Measurements from ENCODE around the gene HTT.
"Not testable (repeated sequence)": the region's sequence is repeated elsewhere in the genome, so short reads cannot be mapped to it uniquely, and the experiment has no call there.

Gene HTT

DNA sequence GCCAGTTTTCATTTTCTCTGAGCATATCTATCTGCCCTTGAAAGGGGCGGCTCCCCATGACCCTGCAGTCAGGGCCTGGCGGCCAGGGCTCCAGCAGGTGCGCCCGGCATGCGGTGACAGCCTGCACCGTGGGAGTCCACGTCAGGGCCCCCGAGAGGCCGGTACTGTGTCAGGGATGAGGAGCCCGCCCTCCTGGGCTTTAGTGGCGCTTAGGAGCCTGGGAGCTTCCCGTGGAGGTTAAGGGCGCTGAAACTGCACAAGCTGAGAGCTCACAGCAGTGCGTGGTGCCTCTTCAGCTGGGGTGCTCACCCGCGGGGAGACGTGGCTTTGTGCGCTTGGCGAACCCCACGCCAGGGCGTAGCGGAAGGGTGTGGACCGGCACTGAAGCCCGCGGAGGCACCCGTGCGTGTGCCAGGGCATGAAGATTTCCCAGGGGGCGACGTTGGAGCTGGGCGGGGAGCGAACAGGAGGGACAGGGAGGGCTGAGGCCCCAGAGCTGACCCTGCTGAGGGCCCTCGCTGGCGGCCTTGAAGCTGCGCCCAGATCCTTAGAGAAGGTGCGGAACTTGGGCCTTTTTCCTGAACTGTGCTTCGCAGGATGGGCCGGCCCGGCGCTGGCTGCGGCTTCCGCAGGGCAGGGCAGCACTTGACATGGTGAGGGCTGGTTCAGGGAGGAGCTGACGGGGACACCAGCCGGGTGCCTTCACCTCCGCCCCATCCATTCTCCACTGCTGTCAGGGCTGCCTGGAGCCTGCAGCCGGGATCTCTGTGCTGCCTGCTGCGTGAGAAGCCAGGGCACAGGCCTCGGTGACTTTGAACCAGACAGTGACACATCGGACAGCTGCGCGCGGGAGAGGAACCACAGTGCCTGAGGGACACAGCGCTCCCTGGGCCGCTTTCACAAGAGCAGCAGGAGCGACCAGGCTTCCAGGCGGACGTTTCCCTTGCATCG is 33.0 kb upstream of the HTT start:
- Mint-ChIP-seq H3K27ac (peak overlapping the region; percentile 19 to 91), H3K4me3 (peak overlapping the region; percentile 82 to 90)

DNA sequence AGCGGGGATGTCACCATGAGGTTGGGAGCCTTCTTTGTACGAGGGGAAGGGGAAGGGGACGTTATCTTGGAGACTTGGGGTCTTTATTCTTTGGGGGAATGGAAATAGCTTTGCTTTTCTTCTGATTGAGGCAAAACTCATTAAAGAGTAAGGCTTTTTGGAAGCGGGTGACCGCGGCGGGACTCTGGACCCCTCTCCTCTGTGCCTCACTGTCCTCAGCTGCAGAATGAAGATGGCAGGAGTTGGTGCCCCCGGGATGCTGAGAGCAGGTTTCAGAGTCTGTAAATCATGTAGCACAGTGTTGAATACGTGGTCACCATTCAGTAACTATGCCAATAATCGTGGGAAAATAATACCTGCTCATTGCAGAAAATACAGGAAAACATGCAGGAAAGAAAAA is 32.3 kb upstream of the HTT start:
- no peak for ATAC-seq
- peaks cover 31% of the 10 kb centered on the region for H3K27me3 Mint-ChIP-seq
- peaks cover 68% of the 10 kb centered on the region for H3K4me1 Mint-ChIP-seq
- peak overlapping the region; percentile 82 to 90 for H3K4me3 Mint-ChIP-seq
- H3K27ac Mint-ChIP-seq: peak overlapping the region in 1 of 2 donors; percentile 80
- H3K9me3 Mint-ChIP-seq: peaks cover 7 to 8% of the 10 kb centered on the region in 2 donors
- no peak for DNase-seq

More for the DNA sequence above, 33.0 kb upstream of the HTT start:
- Mint-ChIP-seq H3K27me3 (peaks cover 31% of the 10 kb centered on the region), H3K4me1 (peaks cover 70% of the 10 kb centered on the region), H3K9me3 (peaks cover 7 to 8% of the 10 kb centered on the region in 2 donors)
- peak; percentile 53 for ATAC-seq
- DNase-seq: peak; percentile 30 to 41

DNA sequence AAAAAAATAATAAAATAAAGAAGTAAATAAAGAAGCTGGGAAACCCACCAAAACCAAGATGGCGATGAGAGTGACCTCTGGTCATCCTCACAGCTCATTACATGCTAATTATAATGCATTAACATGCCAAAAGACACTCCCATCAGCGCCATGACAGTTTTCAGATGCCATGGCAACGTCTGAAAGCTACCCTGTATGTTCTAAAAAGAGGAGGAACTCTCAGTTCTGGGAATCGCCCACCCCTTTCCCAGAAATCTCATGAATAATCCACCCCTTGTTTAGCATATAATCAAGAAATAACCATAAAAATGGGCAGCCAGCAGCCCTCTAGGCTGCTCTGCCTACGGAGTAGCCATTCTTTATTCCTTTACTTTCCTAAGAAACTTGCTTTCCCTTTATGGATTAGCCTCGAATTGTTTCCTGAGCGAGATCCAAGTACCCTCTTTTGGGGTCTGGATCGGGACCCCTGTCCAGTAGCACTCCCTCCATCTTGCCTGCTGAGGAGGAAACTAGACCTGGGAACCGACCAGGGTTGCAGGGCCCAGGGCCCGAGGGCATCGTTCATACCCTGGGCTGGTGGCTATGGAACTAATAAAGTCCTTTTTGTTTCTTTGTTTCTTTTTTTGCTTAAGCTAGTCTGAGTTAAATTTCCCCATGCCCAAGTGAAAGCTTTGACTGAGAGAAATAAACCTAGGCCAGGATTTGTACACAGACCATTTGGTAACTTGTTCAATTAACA is 31.0 kb upstream of the HTT start:
- DNase-seq (no peak), ATAC-seq (no peak)
- peaks cover 68% of the 10 kb centered on the region for H3K4me1 Mint-ChIP-seq
- peaks cover 30% of the 10 kb centered on the region for H3K27me3 Mint-ChIP-seq
- H3K27ac Mint-ChIP-seq: no peak overlapping the region
- no peak overlapping the region for H3K4me3 Mint-ChIP-seq
- H3K9me3 Mint-ChIP-seq: peaks cover 7 to 8% of the 10 kb centered on the region in 2 donors

DNA sequence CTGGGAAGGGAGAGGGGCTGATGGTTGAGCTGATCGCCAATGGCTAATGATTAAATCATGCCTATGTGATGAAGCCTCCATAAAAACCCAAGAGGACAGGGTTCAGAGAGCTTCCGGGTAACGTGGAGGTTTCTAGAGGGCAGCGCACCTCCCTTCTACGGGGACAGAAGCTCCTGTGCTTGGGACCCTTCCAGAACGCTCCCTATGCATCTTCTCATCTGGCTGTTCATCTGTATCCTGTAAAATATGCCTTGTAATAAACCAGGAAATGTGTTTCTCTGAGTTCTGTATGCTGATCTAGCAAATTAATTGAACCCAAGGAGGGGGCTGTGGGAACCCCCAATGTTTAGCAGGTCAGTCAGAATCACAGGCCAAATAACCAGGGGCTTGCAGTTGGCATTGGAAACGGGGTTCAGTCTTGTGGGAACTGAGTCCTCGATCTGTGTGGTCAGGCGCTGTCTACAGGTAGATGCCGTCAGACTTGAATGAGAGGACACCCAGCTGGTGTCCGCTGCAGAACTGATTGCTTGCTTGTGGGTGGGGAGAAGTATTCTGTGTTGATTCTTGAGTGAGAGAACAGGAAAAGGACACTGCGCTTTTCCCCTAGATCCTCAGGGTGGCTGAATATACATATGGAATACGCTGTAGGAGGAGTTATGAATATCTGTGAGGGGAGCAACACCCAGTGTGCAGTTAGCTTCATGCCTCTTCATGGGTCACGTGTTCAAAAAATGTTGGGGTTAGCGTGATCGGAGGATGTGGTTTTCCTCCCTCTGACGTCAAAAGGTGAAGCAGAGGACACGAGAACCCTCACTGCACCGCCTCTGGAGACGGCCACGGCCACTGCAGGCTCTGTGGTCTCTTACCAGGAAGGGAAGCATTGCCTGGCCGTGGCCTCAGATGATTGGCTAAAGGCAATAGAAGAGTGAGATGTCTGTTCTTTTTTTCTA is 29.3 kb upstream of the HTT start:
- Mint-ChIP-seq H3K27me3 (peaks cover 23% of the 10 kb centered on the region), H3K4me3 (peak overlapping the region; percentile 62 to 73)
- peak; percentile 39 to 74 for DNase-seq

DNA sequence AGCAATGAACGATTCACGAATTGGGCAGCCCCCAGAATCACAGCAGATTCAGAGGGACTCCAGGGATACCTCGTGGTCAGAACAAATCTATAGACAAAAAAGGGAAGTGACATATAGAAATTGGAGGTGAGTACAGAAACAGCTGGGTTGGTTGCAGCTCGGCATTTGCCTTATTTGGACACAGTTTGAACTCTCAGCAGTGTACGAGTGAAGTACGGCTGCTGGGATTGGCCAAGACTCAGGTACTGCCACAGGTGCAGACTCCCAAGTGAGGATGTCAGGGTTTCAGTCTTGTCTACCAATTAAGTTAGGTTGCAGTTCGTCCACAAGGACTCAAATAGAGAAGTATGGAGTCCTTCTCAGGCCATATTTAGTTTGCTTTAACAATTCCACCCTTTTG is 28.3 kb upstream of the HTT start:
- peaks cover 7 to 8% of the 10 kb centered on the region in 2 donors for H3K9me3 Mint-ChIP-seq
- DNase-seq: no peak
- no peak for ATAC-seq
- peaks cover 59% of the 10 kb centered on the region for H3K4me1 Mint-ChIP-seq
- H3K27ac Mint-ChIP-seq: no peak overlapping the region
- H3K4me3 Mint-ChIP-seq: peak overlapping the region; percentile 26 to 39
- H3K27me3 Mint-ChIP-seq: peaks cover 14% of the 10 kb centered on the region

More for the DNA sequence above, 29.3 kb upstream of the HTT start:
- Mint-ChIP-seq H3K27ac (peak overlapping the region; percentile 62 to 90), H3K4me1 (peaks cover 67% of the 10 kb centered on the region), H3K9me3 (peaks cover 7 to 8% of the 10 kb centered on the region in 2 donors)
- ATAC-seq: peak; percentile 41

DNA sequence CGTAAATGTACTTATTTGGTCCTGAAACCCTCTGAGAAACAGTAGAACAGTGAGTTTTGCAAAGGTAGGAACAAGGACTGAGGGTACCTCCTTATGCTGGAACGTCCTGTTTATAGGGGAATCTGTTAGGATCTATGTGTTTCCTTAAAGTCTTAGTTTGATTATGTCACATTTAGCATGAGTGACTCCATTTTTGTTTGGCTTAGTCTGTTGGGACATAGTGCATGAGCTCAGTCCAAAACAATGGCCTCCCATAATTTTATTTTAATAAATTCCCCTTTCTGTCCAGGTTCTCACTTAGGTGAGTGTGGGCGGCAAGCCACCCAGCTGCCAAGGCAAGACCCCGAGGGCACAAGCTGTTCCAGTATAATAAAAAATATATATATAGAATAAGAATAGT is 27.9 kb upstream of the HTT start:
- Mint-ChIP-seq H3K9me3 (peaks cover 7 to 8% of the 10 kb centered on the region in 2 donors), H3K27ac (no peak overlapping the region), H3K27me3 (peaks cover 14% of the 10 kb centered on the region), H3K4me1 (peaks cover 54% of the 10 kb centered on the region), H3K4me3 (no peak overlapping the region)
- DNase-seq (no peak), ATAC-seq (no peak)

DNA sequence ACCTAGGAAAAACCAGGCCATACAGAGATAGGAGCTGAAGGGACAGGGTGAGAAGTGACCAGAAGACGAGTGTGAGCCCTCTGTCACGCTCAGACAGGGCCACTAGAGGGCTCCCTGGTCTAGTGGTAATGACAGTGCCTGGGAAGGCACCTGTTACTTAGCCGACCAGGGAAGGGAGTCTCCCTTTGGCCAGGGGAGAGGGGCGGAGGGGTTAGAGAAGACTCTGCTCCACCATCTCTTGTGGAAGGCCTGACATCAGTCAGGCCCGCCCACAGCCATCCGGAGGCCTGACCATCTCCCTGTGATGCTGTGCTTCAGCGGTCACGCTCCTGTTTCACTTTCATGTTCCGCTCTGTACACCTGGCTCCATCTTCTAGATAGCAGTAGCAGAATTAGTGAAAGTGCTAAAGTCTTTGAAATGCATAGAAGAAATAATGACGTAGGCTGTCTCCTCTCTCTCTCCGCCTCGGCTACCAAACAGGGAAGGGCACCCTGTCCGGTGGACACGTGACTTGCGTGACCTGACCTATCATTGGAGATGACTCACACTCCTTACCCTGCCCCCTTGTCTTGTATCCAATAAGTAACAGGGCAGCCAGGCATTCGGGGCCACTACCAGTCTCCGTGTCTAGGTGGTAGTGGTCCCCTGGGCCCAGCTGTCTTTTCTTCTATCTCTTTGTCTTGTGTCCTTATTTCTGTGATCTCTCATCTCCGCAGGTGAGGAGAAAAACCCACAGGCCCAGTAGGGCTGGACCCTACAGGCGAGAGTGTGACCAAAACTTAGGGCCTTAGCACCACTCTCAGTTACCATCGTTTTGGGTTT is 26.8 kb upstream of the HTT start:
- DNase-seq: peak; percentile 85 to 94
- Mint-ChIP-seq H3K27ac (peak overlapping the region; percentile 6 to 46), H3K27me3 (peaks cover 7% of the 10 kb centered on the region)

DNA sequence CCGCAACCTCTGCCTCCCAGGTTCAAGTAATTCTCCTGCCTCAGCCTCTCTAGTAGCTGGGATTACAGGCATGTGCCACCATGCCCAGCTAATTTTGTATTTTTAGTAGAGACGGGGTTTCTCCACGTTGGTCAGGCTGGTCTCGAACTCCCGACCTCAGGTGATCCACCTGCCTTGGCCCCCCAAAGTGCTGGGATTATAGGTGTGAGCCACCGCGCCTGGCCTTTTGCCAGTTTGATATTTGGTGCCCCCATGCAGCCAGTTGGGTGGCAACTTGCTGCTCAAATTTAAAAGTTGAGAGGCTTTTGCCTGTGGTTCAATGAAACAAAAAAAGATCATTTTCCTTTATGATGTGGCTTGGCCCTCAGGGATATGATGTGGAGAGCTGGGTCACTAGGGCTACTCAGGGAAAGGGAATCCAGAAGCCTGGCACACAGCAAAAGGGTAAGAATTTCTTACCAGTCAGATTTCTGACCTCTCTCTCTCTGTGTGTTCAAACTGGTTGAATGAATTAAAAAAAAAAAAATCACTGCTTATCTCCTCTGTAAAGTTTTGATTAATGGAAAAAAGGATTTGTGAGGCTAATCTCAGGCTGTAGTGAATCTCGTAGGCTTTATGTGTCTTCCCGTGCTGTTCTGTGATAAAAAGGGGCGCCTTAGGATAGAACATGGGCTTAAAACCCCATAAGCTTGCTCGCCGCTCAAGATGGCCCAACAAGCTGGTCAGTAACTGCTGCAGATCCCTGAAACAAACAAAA is 23.2 kb upstream of the HTT start:
- ATAC-seq, H3K4me3 Mint-ChIP-seq, DNase-seq, H3K27ac Mint-ChIP-seq, H3K27me3 Mint-ChIP-seq: not testable (repeated sequence)
- Mint-ChIP-seq H3K4me1 (peaks cover 17% of the 10 kb centered on the region), H3K9me3 (peaks cover 6 to 17% of the 10 kb centered on the region in 2 donors)

More for the DNA sequence above, 26.8 kb upstream of the HTT start:
- peaks cover 7 to 8% of the 10 kb centered on the region in 2 donors for H3K9me3 Mint-ChIP-seq
- ATAC-seq: peak; percentile 100
- peaks cover 43% of the 10 kb centered on the region for H3K4me1 Mint-ChIP-seq
- H3K4me3 Mint-ChIP-seq: peak overlapping the region in 1 of 2 donors; percentile 53

GRCh38 chr4:3054169-3054759 is 20.2 kb upstream of the HTT start:
- H3K9me3 Mint-ChIP-seq: peaks cover 6 to 24% of the 10 kb centered on the region in 2 donors
- ATAC-seq (no peak), DNase-seq (no peak)
- no peaks in the 10 kb centered on the region for H3K4me1 Mint-ChIP-seq
- H3K27me3 Mint-ChIP-seq: peaks cover 13% of the 10 kb centered on the region
- no peak overlapping the region for H3K4me3 Mint-ChIP-seq
- H3K27ac Mint-ChIP-seq: no peak overlapping the region

GRCh38 chr4:3059943-3060342 is 14.5 kb upstream of the HTT start:
- no peak for DNase-seq
- Mint-ChIP-seq H3K27ac (no peak overlapping the region), H3K4me3 (no peak overlapping the region), H3K27me3 (peaks cover 34% of the 10 kb centered on the region), H3K9me3 (peaks cover 0 to 17% of the 10 kb centered on the region in 2 donors), H3K4me1 (no peaks in the 10 kb centered on the region)
- ATAC-seq: no peak

- ATAC-seq (no peak), DNase-seq (no peak)
- Mint-ChIP-seq H3K27me3 (peaks cover 34% of the 10 kb centered on the region), H3K4me3 (no peak overlapping the region), H3K9me3 (peaks cover 0 to 11% of the 10 kb centered on the region in 2 donors), H3K27ac (no peak overlapping the region), H3K4me1 (no peaks in the 10 kb centered on the region)
These were observed 13.5 kb upstream of the HTT start for GRCh38 chr4:3060946-3061345.

DNA sequence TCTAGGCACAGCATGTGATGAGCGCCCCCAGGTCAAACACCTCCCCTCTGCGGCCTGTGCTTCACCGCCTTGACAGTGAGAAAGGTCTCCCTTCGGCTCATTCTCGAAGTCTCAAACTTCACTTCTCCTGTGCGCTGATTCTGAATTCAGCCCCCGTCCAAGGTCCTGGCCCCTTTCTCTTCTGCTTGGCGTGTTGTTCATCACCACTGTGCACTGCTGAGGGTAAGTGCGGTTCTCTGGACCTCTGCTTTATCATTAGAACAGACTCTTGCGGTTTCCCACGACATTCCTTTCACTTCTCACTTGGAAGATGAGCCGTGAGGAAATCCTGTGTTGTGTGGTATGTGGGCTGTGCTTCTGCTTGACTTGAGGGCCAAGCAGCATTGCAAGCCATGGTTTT is 12.0 kb upstream of the HTT start:
- H3K4me3 Mint-ChIP-seq: no peak overlapping the region
- peaks cover 34% of the 10 kb centered on the region for H3K27me3 Mint-ChIP-seq
- ATAC-seq: no peak
- no peak overlapping the region for H3K27ac Mint-ChIP-seq
- no peak for DNase-seq
- no peaks in the 10 kb centered on the region for H3K4me1 Mint-ChIP-seq
- no peaks in the 10 kb centered on the region for H3K9me3 Mint-ChIP-seq

DNA sequence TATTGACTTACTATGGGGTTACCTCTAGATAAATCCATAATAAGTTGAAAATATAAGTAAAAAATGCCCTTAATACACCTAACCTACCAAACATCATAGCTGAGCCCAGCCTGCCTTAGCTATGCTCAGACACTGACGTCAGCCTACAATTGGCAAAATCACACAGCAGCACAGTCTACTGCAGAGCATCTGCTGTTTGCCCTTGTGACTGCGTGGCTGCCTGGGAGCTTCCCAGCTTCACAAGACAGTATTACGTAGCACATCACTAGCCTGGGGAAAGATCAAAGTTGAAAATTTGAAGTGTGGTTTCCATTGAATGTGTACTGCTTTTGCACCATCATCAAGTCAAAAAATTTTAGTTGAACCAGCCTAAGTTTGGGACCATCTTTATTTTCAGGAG is 8.9 kb upstream of the HTT start:
- no peak overlapping the region for H3K4me3 Mint-ChIP-seq
- no peak for DNase-seq
- no peak overlapping the region for H3K27ac Mint-ChIP-seq
- H3K4me1 Mint-ChIP-seq: no peaks in the 10 kb centered on the region
- ATAC-seq: no peak
- peaks cover 17% of the 10 kb centered on the region for H3K27me3 Mint-ChIP-seq
- no peaks in the 10 kb centered on the region for H3K9me3 Mint-ChIP-seq

All from stimulated activated naive CD8-positive, alpha-beta T cell treated with anti-CD3 and anti-CD28 coated beads, Interleukin-15, amount 100 ng/mL, for 72 hours (primary cell).